Activated CD4-positive, CD25-positive, alpha-beta regulatory T cell treated with anti-CD3 and anti-CD28 coated beads, Interleukin-2, amount 50 U/mL, for 72 hours (primary cell): ENCODE measurements around the gene UPF1.
"Not testable (repeated sequence)": the region's sequence is repeated elsewhere in the genome, so short reads cannot be mapped to it uniquely, and the experiment has no call there.

Experiments
- DNase-seq: peaks from one replicate; pipeline ENCODE4 v3.0.0; 2021

Gene UPF1

DNA sequence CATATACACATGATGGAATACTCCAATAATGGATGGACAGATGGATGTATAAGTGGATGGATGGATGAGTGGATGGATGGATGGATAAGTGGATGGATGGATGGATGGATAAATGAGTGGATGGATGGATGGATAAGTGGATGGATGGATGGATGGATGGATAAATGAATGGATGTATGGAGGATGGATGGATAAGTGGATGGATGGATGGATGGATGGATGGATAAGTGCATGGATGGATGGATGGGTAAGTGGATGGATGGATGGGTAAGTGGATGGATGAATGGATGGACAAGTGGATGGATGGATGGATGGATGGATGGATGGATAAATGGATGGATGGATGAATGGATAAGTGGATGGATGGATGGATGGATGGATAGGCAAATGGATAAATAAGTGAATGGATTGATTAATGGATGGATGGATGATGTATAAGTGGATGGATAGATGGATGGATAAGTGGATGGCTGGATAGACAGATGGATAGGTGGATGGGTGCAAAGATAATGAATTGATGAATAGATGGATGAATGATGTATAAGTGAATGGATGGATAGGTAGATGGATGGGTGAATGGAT lies 32.3 kb upstream of the UPF1 start:
- no peak for DNase-seq

DNA sequence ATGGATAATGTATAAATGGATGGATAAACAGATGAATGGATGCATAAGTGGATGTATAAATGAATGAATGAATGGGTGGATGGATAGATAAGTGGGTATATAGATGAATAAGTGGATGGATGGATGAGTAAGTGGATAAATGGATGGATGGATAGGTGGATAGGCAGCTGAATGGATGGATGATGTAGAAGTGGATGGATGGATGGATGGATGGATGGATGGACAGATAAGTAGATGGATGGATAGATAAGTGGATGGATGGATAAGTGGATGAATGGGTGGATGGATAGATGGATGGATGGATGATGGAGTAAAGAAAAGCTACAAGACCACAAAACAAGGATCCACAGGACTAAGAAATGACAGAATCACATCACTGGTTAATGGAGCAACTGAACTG lies 31.7 kb upstream of the UPF1 start:
- no peak for DNase-seq

DNA sequence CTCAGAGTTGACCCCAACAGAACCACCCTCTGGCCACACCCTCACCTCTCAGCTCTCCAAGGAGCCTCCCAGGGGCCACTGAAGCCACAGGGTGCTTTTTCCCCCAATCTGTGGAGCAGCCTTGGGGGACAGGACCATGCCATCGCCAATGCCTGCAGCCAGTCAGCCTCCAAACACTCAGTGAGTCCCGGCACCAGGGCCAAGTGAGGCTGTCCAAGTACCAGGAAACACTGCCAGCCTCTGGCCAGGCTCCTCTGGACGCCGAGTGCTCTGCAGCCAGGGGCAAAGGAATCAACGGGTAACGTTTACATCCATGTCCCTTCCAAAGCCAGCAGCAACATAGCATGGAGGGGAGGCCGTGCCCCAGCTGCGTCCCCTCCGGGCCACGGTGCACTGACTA lies 31.1 kb upstream of the UPF1 start:
- no peak for DNase-seq

DNA sequence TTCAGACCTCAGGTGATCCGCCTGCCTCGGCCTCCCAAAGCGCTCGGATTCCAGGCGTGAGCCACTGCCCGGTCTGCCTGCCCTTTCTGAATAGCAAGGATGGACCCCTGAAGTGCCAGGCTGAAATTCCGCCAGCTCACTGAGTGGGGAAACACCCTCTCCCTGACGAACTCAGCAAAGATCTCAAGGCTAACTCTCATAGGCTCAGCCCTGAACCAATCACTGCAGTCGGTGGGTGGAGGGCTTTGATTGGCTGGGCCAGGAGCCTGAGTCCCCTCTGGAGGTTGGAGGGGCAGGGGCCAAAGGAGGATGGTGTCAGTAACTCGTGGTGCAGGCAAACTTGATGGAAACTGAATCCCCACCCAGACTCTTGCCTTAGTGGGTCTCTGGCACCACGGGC lies 29.4 kb upstream of the UPF1 start:
- DNase-seq = no peak

DNA sequence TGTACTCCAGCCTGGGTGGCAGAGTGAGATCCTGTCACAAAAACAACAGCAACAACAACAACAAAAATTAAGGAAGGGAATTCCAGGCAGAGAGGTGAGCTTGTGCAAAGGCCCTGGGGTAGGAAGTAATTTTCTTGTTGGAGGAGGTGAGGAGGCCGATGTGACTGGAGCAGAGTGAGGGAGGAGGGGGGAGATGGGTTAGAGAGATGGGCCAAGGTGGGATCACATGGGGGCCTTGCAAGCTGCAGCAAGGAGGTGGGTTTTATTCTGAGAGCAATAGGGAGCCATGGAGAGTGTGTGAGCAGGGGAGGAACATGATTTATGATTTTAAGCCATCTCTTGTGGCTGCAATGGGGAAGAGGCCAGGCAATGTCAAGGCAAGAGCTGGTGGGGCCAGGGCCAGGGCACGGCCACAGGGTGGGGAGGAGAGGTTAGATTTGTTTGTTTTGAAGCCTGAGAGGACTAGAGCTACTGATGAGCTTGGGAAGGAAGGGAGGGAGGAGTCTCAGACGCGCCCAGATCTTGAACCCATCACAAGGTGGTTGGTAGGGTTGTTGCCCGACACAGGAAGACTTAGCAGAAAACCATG lies 28.1 kb upstream of the UPF1 start:
- no peak for DNase-seq

DNA sequence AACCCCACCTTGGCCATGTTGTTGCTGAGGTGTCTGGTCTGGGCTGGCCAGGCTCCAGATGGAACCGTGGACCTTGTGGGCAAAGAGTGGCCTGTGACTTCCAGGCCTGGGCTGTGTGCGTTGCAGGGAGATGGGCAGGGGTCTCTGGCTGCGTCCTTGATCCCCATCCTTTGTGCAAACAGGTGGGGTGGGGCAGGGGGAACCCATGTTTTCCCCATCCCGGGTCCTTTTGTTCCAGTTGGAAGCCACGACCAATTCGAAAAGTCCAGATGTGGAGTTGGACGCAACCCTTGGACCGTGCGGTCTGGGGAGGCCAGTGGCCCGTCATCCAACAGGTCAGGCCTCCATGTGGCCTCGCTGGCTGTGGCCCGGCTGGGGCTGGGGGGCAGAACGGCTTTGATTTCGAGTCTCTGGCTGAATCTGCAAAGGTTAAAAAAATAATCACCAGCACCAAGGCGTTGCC lies 27.6 kb upstream of the UPF1 start:
- no peak for DNase-seq

DNA sequence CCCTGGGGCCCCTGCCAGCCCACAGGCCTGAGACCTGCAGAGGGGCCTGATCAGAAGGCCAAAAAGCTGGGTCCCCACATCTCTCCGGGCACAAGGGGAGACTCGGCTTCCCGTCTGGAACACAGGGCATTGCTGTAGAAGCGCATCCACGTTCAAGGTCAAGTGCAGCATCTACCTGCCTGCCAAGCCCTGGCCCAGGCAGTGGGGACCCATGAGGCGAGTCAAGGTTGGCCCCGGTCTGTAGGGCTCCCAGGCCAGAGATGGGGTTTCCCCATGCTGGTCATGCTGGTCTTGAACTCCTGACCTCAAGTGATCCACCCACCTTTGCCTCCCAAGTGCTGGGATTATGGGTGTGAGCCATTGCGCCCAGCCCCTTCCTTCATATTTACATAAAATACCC lies 27.1 kb upstream of the UPF1 start:
- no peak for DNase-seq

DNA sequence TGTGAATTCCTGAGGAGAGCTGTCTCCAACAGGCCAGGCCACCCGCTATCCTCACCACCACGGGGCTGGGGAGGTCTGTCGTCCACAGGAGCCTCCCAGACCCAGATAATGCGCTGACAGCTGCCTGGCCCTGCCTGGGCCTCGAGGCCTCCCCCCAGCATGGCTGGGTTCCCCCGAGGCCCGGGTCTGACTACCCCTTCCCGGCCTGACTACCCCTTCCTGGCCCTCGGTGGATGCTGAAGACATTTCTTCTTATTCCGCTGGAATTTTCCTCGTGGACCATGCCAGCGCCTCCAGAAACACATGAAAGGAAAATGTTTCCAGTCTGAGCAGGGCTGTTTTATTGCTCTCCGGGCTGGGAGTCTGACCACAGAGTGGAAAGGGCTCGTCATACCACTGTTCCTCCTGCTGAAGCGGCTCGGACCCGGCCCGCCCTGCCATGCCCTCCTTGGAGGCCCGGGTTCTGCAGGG lies 23.9 kb upstream of the UPF1 start:
- DNase-seq = no peak

DNA sequence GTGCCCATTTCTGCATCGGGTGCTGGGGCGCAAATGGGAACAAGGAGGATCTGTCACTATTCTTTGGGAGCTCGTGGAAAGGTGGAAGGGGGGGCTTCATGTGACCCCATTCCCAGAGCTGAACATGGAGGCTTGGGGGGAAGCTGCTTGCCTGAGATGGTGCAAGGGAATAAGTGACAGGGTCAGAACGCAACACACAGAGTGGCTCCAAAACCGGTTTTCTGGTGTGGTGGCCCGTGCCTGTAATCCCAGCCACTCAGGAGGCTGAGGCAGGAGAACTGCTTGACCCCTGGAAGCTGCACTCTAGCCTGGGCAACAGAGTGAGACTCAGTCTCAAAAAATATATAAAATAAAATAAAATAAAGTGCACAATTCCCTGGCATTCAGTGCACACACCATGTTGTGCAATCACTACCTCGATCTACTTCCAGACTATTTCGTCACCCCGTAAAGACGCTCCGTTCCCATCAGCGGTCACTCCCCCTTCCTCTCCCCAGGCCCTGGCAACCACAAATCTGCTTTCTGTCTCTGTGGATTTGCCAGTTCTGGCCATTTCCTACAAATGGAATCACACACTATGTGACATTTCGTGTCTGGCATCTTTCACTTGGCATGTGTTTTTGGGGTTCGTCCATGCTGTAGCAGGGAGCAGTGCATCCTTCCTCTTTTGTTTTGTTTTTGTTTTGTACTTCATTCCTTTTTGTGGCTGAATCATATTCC lies 22.4 kb upstream of the UPF1 start:
- DNase-seq = no peak

DNA sequence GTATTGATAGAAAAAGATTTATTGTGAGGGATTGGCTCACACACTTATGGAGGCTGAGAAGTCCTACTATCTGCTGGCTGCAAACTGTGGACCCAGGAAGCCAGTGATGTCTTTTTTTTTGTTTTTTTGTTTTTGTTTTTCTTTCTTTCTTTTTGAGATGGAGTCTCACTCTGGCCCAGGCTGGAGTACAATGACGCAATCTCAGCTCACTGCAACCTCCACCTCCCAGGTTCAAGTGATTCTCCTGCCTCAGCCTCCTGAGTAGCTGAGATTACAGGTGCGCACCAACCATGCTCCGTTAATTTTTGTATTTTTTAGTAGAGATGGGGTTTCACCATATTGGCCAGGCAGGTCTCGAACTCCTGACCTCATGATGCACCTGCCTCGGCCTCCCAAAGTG lies 20.1 kb upstream of the UPF1 start:
- not testable (repeated sequence) for DNase-seq

DNA sequence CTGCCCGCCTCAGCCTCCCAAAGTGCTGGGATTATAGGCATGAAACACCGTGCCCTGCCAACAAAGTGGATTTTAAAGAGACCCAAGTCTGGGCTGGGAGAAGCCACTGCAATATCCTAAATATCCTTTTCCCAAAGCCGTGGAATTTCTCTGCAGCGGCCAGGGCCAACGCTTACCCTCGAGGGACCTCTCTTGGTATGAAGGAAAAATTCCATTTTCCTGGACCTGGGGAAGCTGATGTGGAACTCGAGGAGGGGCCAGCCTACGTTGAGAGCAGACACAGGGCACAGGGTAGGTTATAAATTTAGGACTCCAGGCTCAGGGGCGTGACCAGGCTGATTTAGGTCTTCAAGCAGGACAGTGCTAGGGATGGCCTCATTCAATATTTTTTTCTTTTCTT lies 17.7 kb upstream of the UPF1 start:
- no peak for DNase-seq

DNA sequence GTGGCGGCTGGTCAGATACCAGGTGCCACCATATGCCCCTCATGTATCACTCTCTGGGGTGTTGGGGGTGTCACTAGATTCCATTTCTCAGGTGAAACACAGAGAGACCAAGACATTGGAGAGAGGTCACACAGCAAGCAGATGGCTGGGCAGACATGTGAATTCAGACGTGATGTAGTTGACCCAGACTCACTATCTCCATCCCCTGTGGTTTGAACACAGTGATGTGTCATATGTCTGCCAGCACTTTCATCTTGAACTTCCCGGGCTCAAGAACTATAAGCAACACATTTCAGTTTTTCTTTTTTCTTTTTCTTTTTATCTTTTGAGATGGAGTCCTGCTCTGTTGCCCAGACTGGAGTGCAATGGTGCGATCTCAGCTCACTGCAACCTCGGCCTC lies 16.1 kb upstream of the UPF1 start:
- no peak for DNase-seq

DNA sequence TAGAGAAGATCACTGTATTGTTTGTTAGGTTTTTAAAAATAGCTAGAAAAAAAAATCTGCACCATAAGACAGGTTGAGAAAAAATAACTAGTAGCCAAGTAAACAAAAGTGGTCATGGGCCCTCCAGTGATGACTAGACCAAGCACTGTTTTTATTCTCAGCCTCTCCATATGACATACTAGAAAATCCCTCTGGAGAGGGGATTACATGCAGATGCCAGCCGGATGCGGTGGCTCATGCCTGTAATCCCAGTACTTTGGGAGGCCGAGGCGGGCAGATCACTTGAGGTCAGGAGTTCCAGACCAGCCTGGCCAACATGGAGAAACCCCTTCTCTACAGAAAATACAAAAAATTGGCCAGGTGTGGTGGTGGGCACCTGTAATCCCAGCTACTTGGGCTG lies 15.1 kb upstream of the UPF1 start:
- not testable (repeated sequence) for DNase-seq

DNA sequence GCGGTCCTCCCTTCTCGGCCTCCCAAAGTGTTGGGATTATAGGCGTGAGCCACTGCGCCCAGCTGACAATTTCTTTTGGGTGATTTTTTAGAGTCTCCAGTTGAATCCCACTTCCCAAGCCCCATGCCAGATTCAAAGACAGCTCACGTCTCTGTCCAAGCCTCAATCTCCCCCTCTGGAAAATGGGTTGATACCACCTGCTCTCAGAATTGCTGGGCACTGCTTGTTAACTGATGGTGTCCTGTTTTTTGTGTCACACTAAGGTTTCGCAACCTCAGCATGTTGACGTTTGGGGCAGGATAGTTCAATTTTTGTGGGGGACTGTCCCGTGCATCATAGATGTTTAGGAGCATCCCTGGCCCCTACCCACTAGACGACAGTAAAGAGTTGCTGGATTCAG lies 14.2 kb upstream of the UPF1 start:
- DNase-seq = no peak

DNA sequence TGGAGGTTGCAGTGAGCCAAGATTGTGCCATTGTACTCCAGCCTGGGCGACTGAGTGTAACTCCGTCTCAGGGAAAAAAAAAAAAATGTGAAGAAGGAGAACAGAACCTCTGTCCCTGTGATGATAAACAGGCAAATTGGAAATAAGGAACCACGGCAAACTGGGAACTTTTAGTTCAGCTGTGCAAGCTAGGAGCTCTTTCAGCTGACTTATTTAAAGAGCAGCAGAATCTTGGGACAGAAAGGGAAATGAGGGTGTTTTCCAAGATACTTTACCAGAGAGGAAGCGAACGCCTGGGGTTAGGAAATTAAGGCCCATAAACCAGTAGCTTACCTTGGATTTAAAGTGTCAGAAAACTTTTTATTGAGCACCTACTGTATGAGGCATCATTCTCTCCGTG lies 3.0 kb upstream of the UPF1 start:
- no peak for DNase-seq

DNA sequence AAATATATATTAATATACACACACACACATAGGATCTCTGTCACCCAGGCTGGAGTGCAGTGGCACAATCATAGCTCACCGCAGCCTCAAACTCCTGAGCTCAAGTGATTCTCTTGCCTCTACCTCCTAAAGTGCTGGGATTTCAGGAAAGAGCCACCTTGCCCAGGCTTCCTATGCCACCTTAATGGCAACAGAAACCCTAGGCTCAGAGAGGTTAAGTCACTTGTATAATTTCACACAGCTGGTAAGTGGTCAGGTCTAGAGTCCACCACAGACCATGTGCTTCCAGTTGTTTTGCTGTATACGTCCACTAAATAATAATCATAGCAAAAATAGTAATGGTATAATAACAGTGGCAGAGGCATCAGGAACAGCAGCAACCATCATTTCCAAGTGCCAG lies 1.3 kb upstream of the UPF1 start:
- no peak for DNase-seq

DNA sequence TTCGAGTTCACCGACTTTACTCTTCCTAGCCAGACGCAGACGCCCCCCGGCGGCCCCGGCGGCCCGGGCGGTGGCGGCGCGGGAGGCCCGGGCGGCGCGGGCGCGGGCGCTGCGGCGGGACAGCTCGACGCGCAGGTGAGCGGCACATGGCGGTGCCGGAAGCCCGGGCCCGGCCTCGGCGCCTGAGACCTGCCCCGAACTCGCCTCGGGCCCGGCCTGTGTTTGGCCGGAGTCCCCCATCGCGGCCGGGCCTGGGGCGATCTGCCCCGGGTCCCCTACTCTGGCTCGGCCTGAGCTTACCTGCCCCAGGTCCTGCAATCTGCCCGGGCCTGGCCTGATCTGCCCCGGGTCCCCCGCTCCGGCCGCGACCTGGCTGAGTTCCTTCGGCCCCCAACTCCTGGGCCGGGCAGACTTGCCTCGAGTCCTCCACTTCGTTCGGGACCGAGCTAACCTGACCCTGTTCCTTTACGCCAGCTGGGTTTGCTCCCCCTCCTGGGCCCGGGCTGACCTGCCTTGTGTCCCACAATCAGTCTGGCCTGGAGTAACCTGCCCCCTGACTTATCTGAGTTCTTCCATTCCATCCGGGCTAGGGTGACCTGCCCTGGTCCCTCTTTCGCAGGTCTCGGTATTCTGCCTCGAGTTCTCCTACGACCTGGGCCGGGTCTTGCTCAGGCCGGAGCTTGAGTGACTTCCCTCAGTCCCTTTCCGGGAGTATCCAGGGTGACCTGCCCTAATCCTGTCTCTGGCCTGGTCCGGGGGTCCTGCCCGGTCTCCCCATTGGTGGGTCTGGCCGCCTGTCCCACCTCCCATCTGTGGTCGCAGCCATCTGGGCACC lies 764 bp downstream of the UPF1 start:
- DNase-seq = no peak

DNA sequence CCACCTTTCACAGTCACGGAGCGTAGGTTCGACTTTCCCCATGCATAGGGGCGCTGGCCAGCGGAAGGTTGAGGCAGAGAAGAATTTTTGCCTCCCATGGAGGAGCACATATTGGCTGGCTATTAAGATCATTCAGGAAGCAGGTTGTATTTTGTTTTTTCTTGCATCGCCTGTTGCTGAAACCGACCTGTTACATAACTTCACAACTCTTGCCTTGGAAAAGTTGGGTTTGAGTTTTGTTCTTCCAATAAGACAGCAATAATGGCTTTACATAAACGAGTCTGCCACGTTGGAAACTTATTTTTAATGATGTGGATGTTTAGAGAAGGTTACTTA lies 1.4 kb downstream of the UPF1 start:
- no peak for DNase-seq

DNA sequence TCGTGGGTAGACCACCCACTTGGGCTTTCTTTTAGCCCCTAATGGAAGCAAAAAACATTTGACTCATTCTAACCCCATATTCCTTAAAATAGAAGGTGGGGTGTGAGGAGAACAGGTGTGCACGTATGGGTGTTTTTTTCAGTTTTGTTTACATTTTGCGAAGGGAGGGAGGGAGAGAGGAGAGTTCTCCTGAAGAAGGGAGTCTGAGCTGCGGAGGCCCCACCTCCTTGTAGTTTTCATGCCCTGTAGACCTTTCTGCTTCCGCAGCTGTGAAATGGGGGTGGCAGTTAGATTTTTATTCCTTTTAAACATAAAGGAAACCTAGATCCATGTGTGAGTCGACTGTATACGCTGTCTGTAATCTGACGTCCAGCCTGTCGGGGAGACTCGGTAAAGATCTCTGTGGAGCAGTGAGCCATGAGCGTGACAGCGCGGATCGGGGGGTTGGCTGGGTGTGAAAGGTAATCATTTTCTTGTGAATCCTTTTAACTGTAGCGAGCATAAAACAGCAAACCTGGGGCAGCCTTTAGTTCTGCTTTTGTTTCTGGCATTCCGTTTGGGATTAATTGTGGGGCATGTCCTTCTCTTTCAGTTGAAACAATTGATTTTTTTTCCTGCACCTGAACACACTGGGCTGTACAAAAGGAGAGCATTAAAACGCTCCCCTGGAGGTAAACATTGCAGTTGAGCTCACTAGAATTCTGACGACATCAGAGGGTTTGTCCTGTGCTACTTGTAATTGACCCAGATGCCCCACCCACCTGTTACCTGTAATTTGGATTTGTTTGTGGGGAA lies 2.3 kb downstream of the UPF1 start:
- DNase-seq = no peak

DNA sequence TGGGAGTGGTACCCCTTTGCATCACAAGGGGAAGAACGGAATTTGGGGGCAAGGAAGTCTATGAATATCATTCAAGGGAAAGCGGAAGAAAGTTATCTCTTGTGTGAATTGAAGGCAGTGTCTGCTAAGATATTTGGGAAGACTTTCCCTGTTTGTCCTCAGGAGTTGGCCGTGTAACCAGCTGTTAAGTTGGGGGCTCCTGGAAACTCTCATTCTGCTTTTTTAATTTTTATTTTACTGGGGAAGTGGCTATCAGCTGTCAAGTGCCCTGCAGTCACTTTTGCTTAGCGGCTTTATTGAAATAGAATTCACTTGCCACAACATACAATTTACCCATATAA lies 2.9 kb downstream of the UPF1 start:
- DNase-seq = no peak

DNA sequence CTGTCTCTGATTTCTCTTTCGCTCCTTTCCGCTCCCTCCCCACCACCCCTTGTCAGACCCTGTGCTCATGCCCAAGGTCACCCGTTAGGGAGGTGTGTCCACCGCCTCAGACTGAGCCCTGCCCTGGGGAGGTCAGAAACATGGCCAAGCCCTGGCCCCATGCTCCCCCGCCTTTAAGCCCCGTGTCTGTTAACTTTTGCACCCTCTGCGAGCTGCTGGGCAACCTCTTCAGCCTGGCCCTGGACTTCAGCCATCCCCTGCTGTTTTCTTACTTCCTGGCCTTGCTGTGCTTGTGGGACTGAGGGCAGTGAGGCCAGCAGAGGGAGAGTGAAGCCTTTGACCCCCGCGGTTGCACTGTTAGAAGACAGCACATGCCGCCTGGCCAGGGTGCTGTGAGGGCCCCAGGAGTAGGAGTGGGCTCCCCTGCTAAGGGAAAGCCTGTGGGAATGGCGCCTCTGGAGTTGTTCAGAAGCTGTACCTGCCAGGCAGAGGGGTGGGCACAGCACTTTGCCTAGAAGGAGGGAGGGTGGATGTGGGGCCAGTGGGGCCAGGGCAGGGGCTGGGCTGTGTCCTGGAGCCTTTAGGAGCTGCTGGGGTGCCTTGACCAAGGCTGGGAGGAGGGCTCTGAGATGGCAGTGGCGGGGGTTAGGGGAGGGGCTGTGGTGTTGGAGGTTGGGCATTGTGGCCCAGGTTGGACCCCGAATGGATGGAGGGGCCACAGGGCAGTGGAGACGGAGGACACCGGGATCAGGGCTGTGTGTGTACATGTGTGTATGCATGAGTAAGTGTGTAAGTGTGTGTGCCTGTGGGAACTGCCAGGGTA lies 7.9 kb downstream of the UPF1 start:
- no peak for DNase-seq
